Natural killer cell (primary cell): Measurements from ENCODE around the gene SORCS2. TPM values are rescaled to one million over a fixed set of nuclear protein-coding genes. Genes with fewer than 3 reads are reported as not detected.

ENCODE experiments used
- ATAC-seq, 3 donors: fragments of 150-1000 bp in 2 of 3; fragments of 200-7000 bp in 1 of 3; cut with Tn5 transposase; 1 replicate in 1 of 3; 2 replicates in 2 of 3; pipeline ENCODE4 v1.10.0; 2021; ENCODE audit warnings: mild to moderate bottlenecking in 2 of 3, moderate library complexity in 2 of 3
- DNase-seq, 2 donors: peaks; one replicate each; pipeline versions ENCODE4 v3.0.0 to v3.0.0-alpha.2; 2013 to 2021; ENCODE audit warnings: mixed read lengths in 1 of 2
- H3K27ac ChIP-seq: one replicate; pipeline ENCODE4 v1.5.1; 2013; ENCODE audit warnings: mild to moderate bottlenecking, low read length
- H3K27me3 ChIP-seq: one replicate; pipeline ENCODE4 v1.6.1; 2013; ENCODE audit warnings: low read length; ENCODE audit not compliant: control insufficient read depth, insufficient read depth
- H3K36me3 ChIP-seq: one replicate; pipeline ENCODE4 v1.6.1; 2013; ENCODE audit warnings: low read length; ENCODE audit not compliant: control insufficient read depth, insufficient read depth
- H3K4me1 ChIP-seq: one replicate; pipeline ENCODE4 v1.6.1; 2013; ENCODE audit warnings: low read length; ENCODE audit not compliant: control insufficient read depth, insufficient read depth
- H3K4me3 ChIP-seq: one replicate; pipeline ENCODE4 v1.5.1; 2013; ENCODE audit warnings: low read length
- H3K9me3 ChIP-seq: one replicate; pipeline ENCODE4 v1.6.1; 2013; ENCODE audit warnings: low read length; ENCODE audit not compliant: control insufficient read depth, insufficient read depth
- H3K27ac Mint-ChIP-seq, 2 donors: one replicate each; pipeline ENCODE4 v1.8.0; 2022; ENCODE audit warnings: mild to moderate bottlenecking in 2 of 2, mixed read lengths in 2 of 2, moderate library complexity in 1 of 2
- H3K27me3 Mint-ChIP-seq, 2 donors: one replicate each; pipeline ENCODE4 v1.8.0; 2022; ENCODE audit warnings: low read depth in 2 of 2, mixed read lengths in 2 of 2
- H3K36me3 Mint-ChIP-seq: one replicate; pipeline ENCODE4 v1.8.0; 2022; ENCODE audit warnings: mixed read lengths
- H3K4me1 Mint-ChIP-seq, 2 donors: one replicate each; pipeline ENCODE4 v1.8.0; 2022; ENCODE audit warnings: mixed read lengths in 2 of 2
- H3K4me3 Mint-ChIP-seq: one replicate; pipeline ENCODE4 v1.8.0; 2022; ENCODE audit warnings: mild to moderate bottlenecking, moderate library complexity, mixed read lengths
- H3K9me3 Mint-ChIP-seq, 2 donors: one replicate each; pipeline ENCODE4 v1.8.0; 2022; ENCODE audit warnings: mixed read lengths in 2 of 2
- WGBS: methylation state at CpG from one replicate; pipeline ENCODE4 v1.1.7; 2013; ENCODE audit warnings: missing lambda C conversion rate; ENCODE audit not compliant: insufficient coverage; 5-methylcytosine and 5-hydroxymethylcytosine counted together
- intact Hi-C: fragments of 100-400 bp; cut with micrococcal nuclease; formaldehyde crosslinking; loops from one replicate; pipeline ENCODE4 v1.14.2; 2022
- total RNA-seq, 4 donors: library from RNA; stranded (reverse); fragments of 120-200 nt in 1 of 4; gene quantifications; one replicate each; pipeline versions ENCODE4 v1.2.3 to v1.2.4, GENCODE V29; 2013 to 2022
- TF ChIP-seq, protein P1 (sequence below): fragments of 200-600 bp; IDR thresholded peaks from one replicate; pipeline ENCODE4 v1.8.0; 2022; ENCODE audit warnings: antibody characterized with exemption

Gene SORCS2
- total RNA-seq, 3 donors from 2014 or later (not counting 1 experiment from before 2014, with no cell fraction given) = 1.2 to 2.5 (median 1.4) TPM

DNA sequence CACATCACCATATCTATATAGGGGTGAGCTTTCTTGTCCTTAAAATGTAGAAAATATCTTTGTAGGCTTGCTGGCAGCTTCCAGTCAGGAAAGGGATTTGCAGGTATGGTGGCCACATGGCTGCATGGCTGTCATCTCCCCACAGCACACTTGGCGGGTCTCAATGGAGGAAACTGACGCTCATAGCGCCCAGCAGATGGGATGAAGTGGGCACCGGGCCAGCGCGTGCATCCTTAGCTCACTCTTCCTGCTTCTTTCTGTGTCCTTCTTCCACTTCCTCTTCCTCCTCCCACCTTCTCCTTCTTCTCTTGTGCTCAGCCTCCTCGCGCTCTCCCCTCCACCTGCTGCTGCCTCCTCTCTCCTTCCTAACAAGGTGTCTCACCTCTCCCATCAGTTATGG lies 398.6 kb downstream of the SORCS2 start:
- no peak overlapping the region for H3K27ac Mint-ChIP-seq

DNA sequence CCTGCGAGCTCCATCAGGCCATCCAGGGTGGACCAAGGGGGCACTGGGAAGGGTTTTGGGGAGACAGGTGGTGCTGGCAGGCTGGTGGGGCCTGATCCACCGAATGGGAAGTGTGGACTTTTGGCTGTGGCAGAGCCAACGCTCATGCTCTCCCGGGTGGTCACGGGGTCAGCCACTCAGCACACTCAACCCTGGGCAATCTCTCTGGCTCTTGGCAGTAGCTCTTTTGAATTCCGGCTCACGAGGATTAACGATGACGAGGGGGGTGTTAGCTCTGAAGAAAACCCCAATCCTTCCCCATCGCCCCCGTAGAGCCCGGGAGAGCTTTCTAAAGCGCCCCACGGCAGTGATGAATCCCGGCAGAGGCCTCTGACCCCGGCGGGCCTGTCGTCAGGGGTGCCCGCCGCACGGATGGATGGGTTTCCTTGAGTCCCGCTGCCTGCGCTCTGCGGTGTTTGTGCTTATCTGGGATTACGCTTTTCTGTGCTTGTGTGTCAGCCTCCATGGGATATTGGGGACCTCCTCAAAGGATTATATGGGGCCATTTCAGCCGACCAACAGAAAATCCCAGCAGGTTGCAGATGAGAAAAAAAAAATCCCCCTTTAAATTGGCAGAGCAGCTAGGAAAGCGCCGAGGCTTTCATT lies 399.2 kb downstream of the SORCS2 start:
- 90% methylated on average over 28 of the region's 28 CpGs for WGBS
- Mint-ChIP-seq H3K4me3 (no peak overlapping the region), H3K27me3 (peaks cover 20 to 35% of the 10 kb centered on the region in 2 donors), H3K4me1 (peaks cover 3 to 10% of the 10 kb centered on the region in 2 donors), H3K27ac (no peak overlapping the region), H3K9me3 (no peaks in the 10 kb centered on the region), H3K36me3 (no peaks in the 10 kb centered on the region)
- DNase-seq = no peak
- Histone ChIP-seq H3K27ac (no peak overlapping the region), H3K27me3 (peaks cover 3% of the 10 kb centered on the region), H3K9me3 (no peaks in the 10 kb centered on the region), H3K4me3 (no peak overlapping the region), H3K36me3 (no peaks in the 10 kb centered on the region), H3K4me1 (peaks cover 2% of the 10 kb centered on the region)
- TF ChIP-seq, protein P1, sequence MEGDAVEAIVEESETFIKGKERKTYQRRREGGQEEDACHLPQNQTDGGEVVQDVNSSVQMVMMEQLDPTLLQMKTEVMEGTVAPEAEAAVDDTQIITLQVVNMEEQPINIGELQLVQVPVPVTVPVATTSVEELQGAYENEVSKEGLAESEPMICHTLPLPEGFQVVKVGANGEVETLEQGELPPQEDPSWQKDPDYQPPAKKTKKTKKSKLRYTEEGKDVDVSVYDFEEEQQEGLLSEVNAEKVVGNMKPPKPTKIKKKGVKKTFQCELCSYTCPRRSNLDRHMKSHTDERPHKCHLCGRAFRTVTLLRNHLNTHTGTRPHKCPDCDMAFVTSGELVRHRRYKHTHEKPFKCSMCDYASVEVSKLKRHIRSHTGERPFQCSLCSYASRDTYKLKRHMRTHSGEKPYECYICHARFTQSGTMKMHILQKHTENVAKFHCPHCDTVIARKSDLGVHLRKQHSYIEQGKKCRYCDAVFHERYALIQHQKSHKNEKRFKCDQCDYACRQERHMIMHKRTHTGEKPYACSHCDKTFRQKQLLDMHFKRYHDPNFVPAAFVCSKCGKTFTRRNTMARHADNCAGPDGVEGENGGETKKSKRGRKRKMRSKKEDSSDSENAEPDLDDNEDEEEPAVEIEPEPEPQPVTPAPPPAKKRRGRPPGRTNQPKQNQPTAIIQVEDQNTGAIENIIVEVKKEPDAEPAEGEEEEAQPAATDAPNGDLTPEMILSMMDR = no peak
- intact Hi-C loops = no loop called here
- no peak for ATAC-seq

More for the DNA sequence above, 398.6 kb downstream of the SORCS2 start:
- H3K27me3 Mint-ChIP-seq = peaks cover 18 to 34% of the 10 kb centered on the region in 2 donors
- no peaks in the 10 kb centered on the region for H3K36me3 ChIP-seq
- no peaks in the 10 kb centered on the region for H3K4me1 ChIP-seq
- no peak overlapping the region for H3K27ac ChIP-seq
- no peaks in the 10 kb centered on the region for H3K9me3 Mint-ChIP-seq
- ATAC-seq (no peak), DNase-seq (no peak)
- TF ChIP-seq, protein P1 = no peak
- no peaks in the 10 kb centered on the region for H3K27me3 ChIP-seq
- intact Hi-C loops = no loop called here
- H3K36me3 Mint-ChIP-seq = no peaks in the 10 kb centered on the region
- peaks cover 0 to 4% of the 10 kb centered on the region in 2 donors for H3K4me1 Mint-ChIP-seq
- WGBS = 85% methylated on average over 8 of the region's 8 CpGs
- H3K4me3 ChIP-seq = no peak overlapping the region
- H3K9me3 ChIP-seq = no peaks in the 10 kb centered on the region
- no peak overlapping the region for H3K4me3 Mint-ChIP-seq

DNA sequence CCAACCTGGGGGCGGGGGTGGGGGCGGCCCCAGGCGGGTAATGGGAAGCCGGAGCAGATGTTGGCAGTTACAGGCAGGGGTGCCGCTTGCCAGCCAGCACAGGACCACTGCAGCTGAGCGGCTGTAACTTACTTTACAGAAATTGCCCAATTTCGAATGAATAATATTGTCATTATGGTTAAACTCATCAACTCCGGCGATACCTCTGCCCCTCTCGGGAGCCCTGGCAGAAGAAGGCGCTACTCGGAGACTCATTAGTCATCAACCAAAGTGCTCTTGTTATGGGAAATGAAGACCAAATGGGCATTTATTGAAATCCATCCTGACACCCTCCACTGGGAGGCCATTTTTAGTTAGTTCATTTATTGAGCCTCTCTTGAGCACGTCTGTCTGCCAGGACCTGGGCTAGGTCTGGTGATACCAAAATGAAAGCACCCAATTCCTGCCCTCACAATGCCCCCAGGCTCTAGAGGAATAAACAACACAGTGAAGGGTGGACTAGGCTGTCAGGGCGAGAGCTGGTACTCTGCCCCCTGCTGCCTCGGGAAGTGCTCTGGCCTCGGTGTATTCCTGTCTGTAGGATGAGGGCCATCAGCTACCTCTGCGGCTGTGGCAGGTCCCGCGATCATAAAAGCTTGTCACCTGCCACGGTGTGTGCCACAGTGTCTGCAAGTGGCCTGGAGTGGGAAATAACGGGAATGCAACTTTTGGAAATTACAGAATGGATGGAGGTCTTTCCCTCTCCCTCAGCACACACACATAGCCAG lies 401.5 kb downstream of the SORCS2 start:
- no peaks in the 10 kb centered on the region for H3K9me3 Mint-ChIP-seq
- TF ChIP-seq, protein P1 = no peak

More for the DNA sequence above, 401.5 kb downstream of the SORCS2 start:
- no peak overlapping the region for H3K27ac ChIP-seq
- Mint-ChIP-seq H3K27ac (no peak overlapping the region), H3K4me1 (peaks cover 7 to 20% of the 10 kb centered on the region in 2 donors), H3K4me3 (no peak overlapping the region), H3K27me3 (peaks cover 24 to 27% of the 10 kb centered on the region in 2 donors), H3K36me3 (no peaks in the 10 kb centered on the region)
- WGBS = 77% methylated on average over 21 of the region's 21 CpGs
- H3K27me3 ChIP-seq = peaks cover 4% of the 10 kb centered on the region
- no peak for ATAC-seq
- H3K4me3 ChIP-seq = no peak overlapping the region
- intact Hi-C loops = no loop called here
- no peaks in the 10 kb centered on the region for H3K36me3 ChIP-seq
- DNase-seq = no peak
- no peaks in the 10 kb centered on the region for H3K9me3 ChIP-seq
- H3K4me1 ChIP-seq = peaks cover 5% of the 10 kb centered on the region
